Measurements from ENCODE around the gene FOXN3. TPM values are rescaled to one million over a fixed set of nuclear protein-coding genes. Genes with fewer than 3 reads are reported as not detected.

The FOXN3 gene
- polyA plus RNA-seq, 1 donor from 2014 or later, result 10.3 TPM

- Histone ChIP-seq H3K27ac (ENCODE audit: low read length) (no peak overlapping the region), H3K27me3 (ENCODE audit: insufficient read depth, low read depth, low read length) (no peaks in the 10 kb centered on the region), H3K36me3 (ENCODE audit: insufficient read depth, low read length) (no peaks in the 10 kb centered on the region), H3K79me2 (replicated peaks; ENCODE audit: insufficient read depth, low read length) (no peaks in the 10 kb centered on the region), H4K20me1 (ENCODE audit: insufficient read depth) (no peaks in the 10 kb centered on the region), H3K9me2 (ENCODE audit: insufficient read depth, low read length) (no peaks in the 10 kb centered on the region), H3K4me2 (ENCODE audit: low read length) (no peak overlapping the region), H2AFZ (ENCODE audit: low read depth, low read length) (no peak overlapping the region), H3K4me3 (ENCODE audit: low read length) (no peak overlapping the region), H3F3A (ENCODE audit: insufficient read depth, low read length, poor library complexity, severe bottlenecking) (no peaks in the 10 kb centered on the region), H3K9me3 (ENCODE audit: low read length) (no peaks in the 10 kb centered on the region), H3K9ac (ENCODE audit: low read length) (no peak overlapping the region)
- TF ChIP-seq CTCF (IDR thresholded peaks at IDR 0.05; ENCODE audit: poor library complexity, severe bottlenecking) (no peak), REST (IDR thresholded peaks at IDR 0.05; ENCODE audit: borderline replicate concordance) (no peak), SMC3 (conservative IDR thresholded peaks at IDR 0.05; ENCODE audit: poor library complexity) (no peak), EP300 (conservative IDR thresholded peaks at IDR 0.05; ENCODE audit: poor library complexity, severe bottlenecking) (no peak), RAD21 (conservative IDR thresholded peaks at IDR 0.05) (no peak), POLR2AphosphoS5 (IDR thresholded peaks at IDR 0.05) (no peak), EZH2 (IDR thresholded peaks at IDR 0.05; ENCODE audit: borderline replicate concordance, insufficient read depth, low read length, poor library complexity, severe bottlenecking) (no peak), TAF1 (IDR thresholded peaks at IDR 0.05; ENCODE audit: low read depth) (no peak), MXI1 (conservative IDR thresholded peaks at IDR 0.05; ENCODE audit: poor library complexity, severe bottlenecking) (no peak)
These were observed 300.0 kb downstream of the FOXN3 start for GRCh38 chr14:89117012-89117411.

GRCh38 chr14:89114109-89114508 lies 302.9 kb downstream of the FOXN3 start:
- no peak overlapping the region for H2AFZ ChIP-seq (ENCODE audit: low read depth, low read length)
- H3F3A ChIP-seq (ENCODE audit: insufficient read depth, low read length, poor library complexity, severe bottlenecking), result no peaks in the 10 kb centered on the region
- H3K27me3 ChIP-seq (ENCODE audit: insufficient read depth, low read depth, low read length), result no peaks in the 10 kb centered on the region
- H3K9me3 ChIP-seq (ENCODE audit: low read length), result no peaks in the 10 kb centered on the region
- no peaks in the 10 kb centered on the region for H4K20me1 ChIP-seq (ENCODE audit: insufficient read depth)
- H3K36me3 ChIP-seq (ENCODE audit: insufficient read depth, low read length), result no peaks in the 10 kb centered on the region
- TF ChIP-seq EZH2 (IDR thresholded peaks at IDR 0.05; ENCODE audit: borderline replicate concordance, insufficient read depth, low read length, poor library complexity, severe bottlenecking), result no peak
- no peak for TF ChIP-seq POLR2AphosphoS5 (IDR thresholded peaks at IDR 0.05)
- TF ChIP-seq EP300 (conservative IDR thresholded peaks at IDR 0.05; ENCODE audit: poor library complexity, severe bottlenecking), result no peak
- TF ChIP-seq SMC3 (conservative IDR thresholded peaks at IDR 0.05; ENCODE audit: poor library complexity), result no peak
- TF ChIP-seq MXI1 (conservative IDR thresholded peaks at IDR 0.05; ENCODE audit: poor library complexity, severe bottlenecking), result no peak
- TF ChIP-seq TAF1 (IDR thresholded peaks at IDR 0.05; ENCODE audit: low read depth), result no peak
- H3K9me2 ChIP-seq (ENCODE audit: insufficient read depth, low read length), result no peaks in the 10 kb centered on the region
- no peak overlapping the region for H3K4me3 ChIP-seq (ENCODE audit: low read length)
- H3K79me2 ChIP-seq (replicated peaks; ENCODE audit: insufficient read depth, low read length), result no peaks in the 10 kb centered on the region
- H3K4me2 ChIP-seq (ENCODE audit: low read length), result no peak overlapping the region
- H3K9ac ChIP-seq (ENCODE audit: low read length), result no peak overlapping the region
- H3K27ac ChIP-seq (ENCODE audit: low read length), result no peak overlapping the region

Measured in neural cell (in vitro differentiated cells).